ENCODE measurements around the gene LYPLA2.

- no peak for TF ChIP-seq CTCF (conservative IDR thresholded peaks at IDR 0.05 in 1 of 2, IDR thresholded peaks at IDR 0.05 in 1 of 2; ENCODE audit: extremely low read depth in 1 of 2, insufficient read depth in 1 of 2, low read depth in 1 of 2, low read length in 2 of 2)
- TF ChIP-seq EZH2 (IDR thresholded peaks at IDR 0.05; ENCODE audit: borderline replicate concordance, low read length), result no peak
These were observed 39.1 kb upstream of the LYPLA2 start for GRCh38 chr1:23751815-23752200.

All from mammary epithelial cell (primary cell).